GM21515 (cell line): ENCODE data around the gene TBX18.

ENCODE experiments used
- ATAC-seq: cut with Tn5 transposase; IDR thresholded peaks from one replicate; pipeline ENCODE4 v1.9.1; 2021; ENCODE audit not compliant: unreplicated experiment

The TBX18 gene

DNA sequence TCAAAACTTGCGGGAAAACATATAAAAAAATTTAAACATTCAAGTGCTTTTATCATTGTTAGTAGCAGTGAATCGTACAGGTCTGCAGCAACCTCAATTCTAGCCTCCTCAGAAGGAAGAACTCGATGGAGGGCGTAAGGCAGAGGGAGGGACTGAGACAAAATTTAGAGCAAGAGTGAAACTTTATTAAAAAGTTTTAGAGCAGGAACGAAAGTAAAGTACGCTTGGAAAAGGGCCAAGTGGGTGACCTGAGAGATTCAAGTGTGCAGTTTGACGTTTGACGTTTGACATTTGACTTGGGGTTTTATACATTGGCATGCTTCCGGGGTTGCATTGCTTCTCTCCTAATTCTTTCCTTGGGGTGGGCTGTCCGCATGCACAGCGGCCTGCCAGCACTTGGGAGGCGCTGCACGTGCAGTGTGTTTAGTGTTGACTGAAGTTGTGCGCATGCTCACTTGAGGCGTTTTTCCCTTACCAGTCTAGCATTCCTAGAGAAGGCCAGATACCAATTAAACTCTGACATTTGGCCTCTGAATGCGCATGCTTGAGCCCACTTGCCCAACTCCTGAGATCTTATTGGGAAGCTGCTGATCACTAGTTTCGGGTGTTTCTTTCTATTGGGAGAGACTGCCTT is 82.6 kb downstream of the TBX18 start:
- ATAC-seq = no peak

GRCh38 chr6:84675651-84676050 is 88.7 kb downstream of the TBX18 start:
- ATAC-seq = no peak

GRCh38 chr6:84674395-84674794 is 90.0 kb downstream of the TBX18 start:
- no peak for ATAC-seq

DNA sequence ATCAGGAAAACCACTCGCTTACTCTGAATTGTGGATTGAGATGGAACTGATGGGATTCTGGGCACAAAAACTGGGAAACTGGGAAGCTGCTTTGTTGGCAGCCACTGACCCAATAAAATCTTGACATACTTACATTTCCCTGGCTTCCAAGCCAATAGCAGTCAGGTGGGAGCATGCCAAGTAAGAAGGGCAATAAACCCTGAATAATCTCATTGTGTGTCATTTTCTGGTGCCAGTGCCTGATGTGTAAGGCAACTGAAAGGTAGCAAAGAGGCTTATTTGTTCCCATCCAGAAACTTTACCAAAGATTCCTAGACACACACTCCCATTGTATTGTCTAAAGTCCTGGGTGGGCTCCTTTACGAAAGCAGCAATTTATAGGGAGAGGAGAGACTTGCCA is 93.2 kb downstream of the TBX18 start:
- ATAC-seq = no peak

GRCh38 chr6:84669945-84670344 is 94.5 kb downstream of the TBX18 start:
- no peak for ATAC-seq

DNA sequence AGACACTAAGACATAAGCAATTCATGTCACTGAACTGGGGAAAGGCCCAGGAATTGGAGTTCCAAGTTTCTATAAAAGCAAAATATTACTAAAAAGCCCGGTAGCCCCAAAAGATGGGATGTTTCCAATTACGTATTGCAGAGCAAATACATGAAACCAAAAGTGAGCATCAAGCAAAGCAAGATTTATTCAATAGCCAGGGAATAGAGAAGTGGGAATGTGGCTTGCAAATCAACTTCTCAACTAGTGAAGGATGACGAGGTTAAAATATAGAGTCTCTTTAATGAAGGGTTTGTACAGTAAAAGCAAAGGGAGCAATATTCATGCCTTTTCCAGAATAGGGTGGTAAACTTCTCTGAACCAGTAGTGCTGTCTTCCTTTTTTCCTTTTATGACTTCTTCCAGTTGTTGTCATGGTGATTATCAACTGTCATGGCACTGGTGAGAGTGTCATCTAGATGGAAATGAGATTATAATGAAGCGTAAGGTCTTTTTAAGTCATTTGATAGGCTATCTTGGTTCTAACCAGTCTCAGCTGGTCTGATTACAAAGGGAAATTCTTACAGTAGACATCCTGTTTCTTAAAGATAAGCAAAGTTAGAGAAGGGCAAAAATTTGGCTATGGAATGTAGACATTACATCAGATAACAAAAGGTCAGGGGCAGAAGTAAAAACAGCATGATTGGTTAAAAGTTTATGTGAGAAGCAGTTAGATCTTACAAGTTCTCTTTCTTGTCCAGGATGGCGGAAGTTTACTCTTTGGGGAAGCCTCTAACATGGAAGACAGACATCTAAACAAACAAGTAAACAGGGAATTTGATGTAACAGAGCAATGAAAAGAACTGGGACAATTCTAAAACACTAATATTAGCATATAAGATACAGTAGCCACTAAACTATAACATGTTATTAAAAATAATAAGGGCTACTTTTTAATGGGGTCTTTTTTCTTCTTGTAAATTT is 96.9 kb downstream of the TBX18 start:
- no peak for ATAC-seq

GRCh38 chr6:84665401-84665800 is 99.0 kb downstream of the TBX18 start:
- no peak for ATAC-seq

DNA sequence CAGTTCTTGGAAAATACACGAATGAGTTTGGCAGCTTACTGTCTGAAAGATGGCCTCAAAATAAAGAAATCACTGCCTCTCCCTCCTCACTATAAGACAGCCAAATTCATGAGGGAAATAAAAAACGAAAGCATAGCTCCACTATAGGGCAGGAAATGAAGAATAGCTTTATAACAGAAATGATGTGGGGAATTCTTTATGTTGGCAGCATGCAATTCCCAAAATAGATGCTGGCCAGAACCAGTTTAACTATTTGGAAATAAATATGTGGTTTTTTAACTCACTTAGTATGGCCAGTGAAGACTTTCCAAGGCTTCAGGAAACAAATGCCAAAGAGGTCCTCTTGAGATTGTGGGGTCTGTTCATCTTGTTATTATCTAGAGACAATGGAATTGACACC is 100.5 kb downstream of the TBX18 start:
- ATAC-seq = no peak

DNA sequence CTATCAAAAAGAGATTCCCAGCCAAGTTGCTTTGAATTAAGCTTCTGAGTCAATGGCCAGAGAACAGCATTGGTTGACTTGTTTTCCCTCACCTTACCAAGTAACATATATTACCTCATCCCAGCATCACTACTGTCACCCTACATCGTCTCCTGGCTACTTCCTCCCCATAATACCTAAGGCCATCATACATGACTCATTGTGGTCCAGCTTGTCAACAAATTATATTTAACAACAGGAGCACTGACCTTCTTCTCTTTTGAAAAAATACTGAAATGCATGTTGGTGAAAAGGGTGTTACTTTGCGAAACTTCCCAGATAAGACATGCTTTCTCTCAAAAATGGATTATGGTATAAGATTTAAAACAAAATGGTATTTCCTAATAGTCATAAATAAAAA is 106.9 kb downstream of the TBX18 start:
- no peak for ATAC-seq

GRCh38 chr6:84657025-84657424 is 107.4 kb downstream of the TBX18 start:
- ATAC-seq = no peak

DNA sequence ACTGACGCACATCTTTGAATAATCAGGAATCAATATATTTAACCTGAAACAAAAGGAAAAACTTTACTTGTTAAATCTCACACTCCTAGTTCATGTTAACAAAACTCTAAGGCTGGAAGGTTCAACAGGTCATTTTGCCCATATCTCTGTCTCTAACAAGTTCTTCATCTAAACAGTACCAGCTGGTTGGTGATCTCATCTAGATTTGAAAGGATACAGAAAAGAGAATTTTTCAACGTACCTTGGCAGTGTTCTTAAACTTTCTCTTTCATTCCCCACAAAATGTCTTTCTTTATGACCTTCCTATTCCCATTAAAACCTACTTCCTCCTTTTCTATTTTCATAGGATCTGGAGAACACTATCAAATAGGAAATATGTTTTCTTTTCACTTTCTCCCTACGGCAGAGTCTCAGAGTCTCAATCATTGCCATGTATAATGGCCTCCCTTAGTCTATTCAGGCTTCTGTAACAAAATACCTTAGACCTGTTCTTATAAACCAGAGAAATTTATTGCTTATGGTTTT is 111.3 kb downstream of the TBX18 start:
- ATAC-seq = no peak

- no peak for ATAC-seq
Observed at GRCh38 chr6:84652356-84653026, 111.9 kb downstream of the TBX18 start.

GRCh38 chr6:84651583-84651982 is 112.8 kb downstream of the TBX18 start:
- ATAC-seq = no peak

GRCh38 chr6:84648444-84648843 is 116.0 kb downstream of the TBX18 start:
- ATAC-seq = no peak

DNA sequence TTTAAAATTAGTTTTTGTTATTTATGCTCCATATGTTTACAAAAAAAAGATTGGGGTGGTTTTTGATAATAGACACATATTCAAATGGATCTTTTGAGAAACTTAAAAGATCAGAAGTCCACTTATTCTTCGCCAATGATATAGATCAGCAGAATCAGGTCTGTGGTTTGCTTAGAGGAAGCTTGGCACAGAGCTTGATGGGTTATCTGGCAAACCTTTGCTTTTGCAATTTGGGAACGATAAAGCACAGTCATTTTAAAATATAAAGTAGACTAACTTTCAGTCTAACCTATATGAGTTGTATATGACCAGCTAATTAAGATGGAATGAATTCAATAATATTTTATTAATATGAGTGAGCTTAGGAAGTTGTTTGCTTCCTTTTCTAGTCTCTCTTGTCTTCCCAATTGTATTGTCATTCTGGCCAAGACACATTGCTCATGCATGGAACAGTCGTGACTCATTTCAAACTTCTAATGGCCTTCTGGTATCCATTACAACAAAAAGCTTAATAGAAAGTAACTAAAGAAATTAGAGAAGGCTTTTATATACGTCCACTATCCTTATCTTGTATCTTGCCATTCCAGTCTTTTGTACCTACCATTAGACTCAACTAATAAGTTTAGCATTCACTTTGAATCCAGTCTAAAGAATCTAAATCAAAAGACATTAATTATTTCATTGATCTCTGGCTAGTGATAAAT is 118.7 kb downstream of the TBX18 start:
- no peak for ATAC-seq

- no peak for ATAC-seq
Observed at GRCh38 chr6:84645000-84645399, 119.4 kb downstream of the TBX18 start.

DNA sequence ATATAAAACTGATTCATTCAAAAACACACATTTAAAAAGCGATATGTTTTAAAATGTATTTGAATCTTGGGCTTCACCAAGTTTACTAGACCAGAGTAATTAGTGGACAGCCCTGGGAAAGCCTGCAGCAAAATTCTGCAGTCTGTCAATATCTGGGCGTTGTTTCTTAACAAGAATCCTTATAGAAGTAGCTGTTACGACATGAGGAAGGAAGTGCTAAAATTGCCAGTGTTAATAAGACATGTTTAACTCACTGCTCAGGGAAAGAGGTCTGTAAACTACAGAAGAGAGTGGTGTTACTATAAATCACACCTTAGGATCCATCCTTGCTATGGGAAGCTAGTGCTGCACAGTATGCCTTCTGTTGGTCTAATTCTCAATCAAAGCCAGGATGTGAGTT is 120.6 kb downstream of the TBX18 start:
- ATAC-seq = no peak

DNA sequence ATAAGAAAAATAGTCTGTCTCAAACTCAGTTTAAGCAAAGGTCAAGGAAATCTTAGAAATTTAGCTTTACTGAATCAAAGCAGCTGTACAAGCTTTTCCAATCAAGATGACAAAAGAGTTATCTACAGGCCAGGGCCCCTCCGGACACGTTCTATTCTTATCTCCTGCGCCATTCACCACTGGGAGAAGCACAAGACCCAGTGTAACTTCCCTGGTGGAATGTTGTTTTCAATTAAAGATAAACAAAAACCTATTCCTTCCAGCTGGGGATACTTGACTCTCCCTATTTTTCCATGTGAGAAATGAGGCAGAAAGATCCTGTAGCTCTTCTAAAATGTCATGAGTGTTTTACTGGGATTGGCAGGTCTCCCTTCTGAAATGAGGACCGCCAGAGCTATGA is 123.3 kb downstream of the TBX18 start:
- ATAC-seq = no peak

DNA sequence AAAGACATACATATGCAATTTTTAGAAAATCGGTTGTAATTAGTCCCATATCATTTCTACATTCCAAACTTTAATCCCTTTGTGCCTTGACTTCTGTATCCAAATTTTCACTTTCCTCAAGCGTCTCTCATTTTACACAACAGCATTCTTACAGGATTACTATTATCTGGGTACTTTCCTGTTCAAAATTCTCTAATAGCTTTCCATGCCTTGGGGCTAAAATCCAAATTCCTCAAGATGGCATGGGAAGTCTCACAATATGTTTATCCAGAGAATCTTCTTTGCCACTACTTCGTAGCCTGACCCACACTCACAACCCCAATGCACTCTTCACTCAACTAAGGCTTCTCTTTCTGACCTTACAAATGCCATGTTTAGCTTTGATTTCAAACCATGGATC is 125.0 kb downstream of the TBX18 start:
- ATAC-seq = no peak

- ATAC-seq = no peak
Observed at GRCh38 chr6:84638286-84638685, 126.1 kb downstream of the TBX18 start.
